MCF 10A (cell line): ENCODE results near the gene KRT79. TPM values are rescaled to one million over a fixed set of nuclear protein-coding genes. Genes with fewer than 3 reads are reported as not detected.

Source experiments
- BruUV-seq: library from RNA; stranded (reverse); fragments of 400-500 nt; replicated peaks from 2 replicates; lab custom pipeline; 2021; lab: Mats Ljungman, UMichigan
- CTCF ChIA-PET: fragments of 300-600 bp; sonication (Branson Sonifier 250); formaldehyde crosslinking; extraction: SDS; loops from one replicate; lab custom pipeline; 2021; ENCODE audit warnings: antibody characterized with exemption, inconsistent platforms; lab: Yijun Ruan, JAX
- POLR2A ChIA-PET: fragments of 300-600, 350-650 bp; sonication (Branson Sonifier 250); formaldehyde crosslinking; extraction: SDS; loops from one replicate; lab custom pipeline; 2020; ENCODE audit warnings: antibody characterized with exemption, inconsistent platforms; lab: Yijun Ruan, JAX
- DNase-seq: peaks from one replicate; pipeline ENCODE4 v3.0.0-alpha.2; 2018; ENCODE audit not compliant: unreplicated experiment
- H3K27ac Mint-ChIP-seq: one replicate; pipeline ENCODE4 v1.8.0; 2022; ENCODE audit warnings: mild to moderate bottlenecking, low read depth, mixed read lengths; ENCODE audit not compliant: unreplicated experiment
- H3K27me3 Mint-ChIP-seq: one replicate; pipeline ENCODE4 v1.8.0; 2022; ENCODE audit warnings: mixed read lengths; ENCODE audit not compliant: insufficient read depth, unreplicated experiment
- H3K36me3 Mint-ChIP-seq: one replicate; pipeline ENCODE4 v1.8.0; 2022; ENCODE audit warnings: mild to moderate bottlenecking, moderate library complexity, mixed read lengths; ENCODE audit not compliant: insufficient read depth, unreplicated experiment
- H3K4me1 Mint-ChIP-seq: one replicate; pipeline ENCODE4 v1.8.0; 2022; ENCODE audit warnings: mixed read lengths; ENCODE audit not compliant: insufficient read depth, unreplicated experiment
- H3K4me3 Mint-ChIP-seq: one replicate; pipeline ENCODE4 v1.8.0; 2022; ENCODE audit warnings: mild to moderate bottlenecking, moderate library complexity, mixed read lengths; ENCODE audit not compliant: unreplicated experiment
- H3K9me3 Mint-ChIP-seq: one replicate; pipeline ENCODE4 v1.8.0; 2022; ENCODE audit warnings: mixed read lengths; ENCODE audit not compliant: unreplicated experiment
- CTCF ChIP-seq: fragments of 200-600 bp; IDR thresholded peaks from one replicate; pipeline ENCODE4 v1.8.0; 2022; ENCODE audit warnings: antibody characterized with exemption, mild to moderate bottlenecking; ENCODE audit not compliant: unreplicated experiment
- intact Hi-C: fragments of 100-400 bp; cut with micrococcal nuclease; formaldehyde crosslinking; loops from 2 replicates; pipeline ENCODE4 v1.14.1; 2022
- total RNA-seq: library from RNA; stranded (reverse); gene quantifications from 2 replicates; pipeline ENCODE4 v1.2.3, GENCODE V29; 2022

Gene KRT79
- total RNA-seq, 1 experiment from 2014 or later, result not detected

GRCh38 chr12:52823761-52824450 is 10.2 kb downstream of the KRT79 start:
- no peaks in the 10 kb centered on the region for H3K9me3 Mint-ChIP-seq
- intact Hi-C loops, result no loop called here
- H3K36me3 Mint-ChIP-seq, result no peaks in the 10 kb centered on the region
- BruUV-seq, result no TSS peak
- ChIA-PET POLR2A (interaction anchor here (0.7 kb wide), 1 partner anchor 36 kb away, joined by 3 read pairs; no protein-coding TSS in a partner anchor), CTCF (interaction anchor here (0.9 kb wide), 1 partner anchor 8 kb away, joined by 3 read pairs; no protein-coding TSS in a partner anchor)
- no peak overlapping the region for H3K4me3 Mint-ChIP-seq
- TF ChIP-seq CTCF, result no peak
- H3K27me3 Mint-ChIP-seq, result peaks cover 20% of the 10 kb centered on the region
- DNase-seq, result no peak
- H3K27ac Mint-ChIP-seq, result no peak overlapping the region
- H3K4me1 Mint-ChIP-seq, result no peaks in the 10 kb centered on the region

- CTCF ChIA-PET, result interaction anchor here (0.6 to 1.2 kb wide), 3 partner anchors 9 to 18 kb away, joined by 3 read pairs; no protein-coding TSS in a partner anchor
Measured at GRCh38 chr12:52822771-52823510, 11.2 kb downstream of the KRT79 start.

GRCh38 chr12:52821826-52822660 is 12.1 kb downstream of the KRT79 start:
- no peaks in the 10 kb centered on the region for H3K36me3 Mint-ChIP-seq
- DNase-seq, result no peak
- no peaks in the 10 kb centered on the region for H3K4me1 Mint-ChIP-seq
- peaks cover 39% of the 10 kb centered on the region for H3K27me3 Mint-ChIP-seq
- POLR2A ChIA-PET, result interaction anchor here (0.6 kb wide), 2 partner anchors 115 to 165 kb away, joined by 3 to 4 read pairs; no protein-coding TSS in a partner anchor
- CTCF ChIA-PET, result interaction anchor here (0.7 to 1.2 kb wide), 2 partner anchors 19 to 702 kb away, joined by 3 read pairs; no protein-coding TSS in a partner anchor
- no peak overlapping the region for H3K27ac Mint-ChIP-seq
- BruUV-seq, result no TSS peak
- intact Hi-C loops, result no loop called here
- H3K4me3 Mint-ChIP-seq, result no peak overlapping the region
- H3K9me3 Mint-ChIP-seq, result no peaks in the 10 kb centered on the region
- no peak for TF ChIP-seq CTCF

More at GRCh38 chr12:52822771-52823510, 11.2 kb downstream of the KRT79 start:
- peaks cover 30% of the 10 kb centered on the region for H3K27me3 Mint-ChIP-seq
- H3K4me1 Mint-ChIP-seq, result no peaks in the 10 kb centered on the region
- no peak for TF ChIP-seq CTCF
- no peak for DNase-seq
- H3K9me3 Mint-ChIP-seq, result no peaks in the 10 kb centered on the region
- no peak overlapping the region for H3K27ac Mint-ChIP-seq
- POLR2A ChIA-PET, result no interaction called here
- BruUV-seq, result no TSS peak
- no peaks in the 10 kb centered on the region for H3K36me3 Mint-ChIP-seq
- no peak overlapping the region for H3K4me3 Mint-ChIP-seq
- intact Hi-C loops, result no loop called here
